ENCODE data around the gene RAB44. TPM values are rescaled to one million over a fixed set of nuclear protein-coding genes. Genes with fewer than 3 reads are reported as not detected.

Gene RAB44
- total RNA-seq, 2 experiments from 2014 or later = not detected

GRCh38 chr6:36683145-36683655 lies 14.4 kb upstream of the RAB44 start:
- POLR2A ChIA-PET = interaction anchor here (0.6 kb wide), 1 partner anchor 87 kb away, joined by 4 read pairs; no protein-coding TSS in a partner anchor
- CTCF ChIA-PET = interaction anchor here (0.6 to 1.6 kb wide), 4 partner anchors 72 to 303 kb away, joined by 3 to 5 read pairs (median 4); no protein-coding TSS in a partner anchor

- CTCF ChIA-PET = interaction anchor here (1.0 to 1.6 kb wide), 4 partner anchors 69 to 82 kb away, joined by 4 to 5 read pairs (median 4); no protein-coding TSS in a partner anchor
- POLR2A ChIA-PET = no interaction called here
Observed at GRCh38 chr6:36683656-36684446, 13.8 kb upstream of the RAB44 start.

GRCh38 chr6:36684447-36684812 lies 13.2 kb upstream of the RAB44 start:
- CTCF ChIA-PET = interaction anchor here (1.0 to 1.6 kb wide), 2 partner anchors 69 to 74 kb away, joined by 4 to 5 read pairs; no protein-coding TSS in a partner anchor
- POLR2A ChIA-PET = no interaction called here

GRCh38 chr6:36685166-36685924 lies 12.3 kb upstream of the RAB44 start:
- CTCF ChIA-PET = interaction anchor here (1.0 kb wide), 1 partner anchor 97 kb away, joined by 3 read pairs; no protein-coding TSS in a partner anchor
- POLR2A ChIA-PET = no interaction called here

- POLR2A ChIA-PET = no interaction called here
- CTCF ChIA-PET = interaction anchor here (0.6 to 1.0 kb wide), 3 partner anchors 27 to 96 kb away, joined by 3 to 5 read pairs (median 3); no protein-coding TSS in a partner anchor
Observed at GRCh38 chr6:36685926-36686667, 11.5 kb upstream of the RAB44 start.

- ChIA-PET CTCF (interaction anchor here (0.6 kb wide), 2 partner anchors 27 to 58 kb away, joined by 3 to 5 read pairs; no protein-coding TSS in a partner anchor), POLR2A (no interaction called here)
Observed at GRCh38 chr6:36686668-36687513, 10.7 kb upstream of the RAB44 start.

- ChIA-PET POLR2A (interaction anchor here (0.6 kb wide), 1 partner anchor 196 kb away, joined by 3 read pairs; no protein-coding TSS in a partner anchor), CTCF (no interaction called here)
Observed at GRCh38 chr6:36688063-36688738, 9.4 kb upstream of the RAB44 start.

GRCh38 chr6:36688739-36689075 lies 8.9 kb upstream of the RAB44 start:
- CTCF ChIA-PET = no interaction called here
- POLR2A ChIA-PET = interaction anchor here (0.6 kb wide), 1 partner anchor 196 kb away, joined by 3 read pairs; no protein-coding TSS in a partner anchor

GRCh38 chr6:36691011-36691410 lies 6.6 kb upstream of the RAB44 start:
- ChIA-PET CTCF (interaction anchor here (1.3 kb wide), 2 partner anchors 76 to 91 kb away, joined by 3 to 5 read pairs; no protein-coding TSS in a partner anchor), POLR2A (no interaction called here)

GRCh38 chr6:36691612-36692011 lies 6.0 kb upstream of the RAB44 start:
- ChIA-PET CTCF (no interaction called here), POLR2A (no interaction called here)

- ChIA-PET POLR2A (no interaction called here), CTCF (interaction anchor here (0.6 to 1.3 kb wide), 4 partner anchors 13 to 312 kb away, joined by 3 to 4 read pairs (median 3); partner anchors contain the start of gene CDKN1A)
Observed at GRCh38 chr6:36692220-36692619, 5.4 kb upstream of the RAB44 start.

GRCh38 chr6:36692861-36693702 lies 4.5 kb upstream of the RAB44 start:
- ChIA-PET CTCF (interaction anchor here (0.6 to 1.3 kb wide), 4 partner anchors 14 to 313 kb away, joined by 3 to 4 read pairs (median 3); partner anchors contain the start of gene CDKN1A), POLR2A (no interaction called here)

GRCh38 chr6:36694616-36695015 lies 3.0 kb upstream of the RAB44 start:
- CTCF ChIA-PET = interaction anchor here (1.2 kb wide), 1 partner anchor 61 kb away, joined by 3 read pairs; no protein-coding TSS in a partner anchor
- POLR2A ChIA-PET = interaction anchor here (0.5 to 1.3 kb wide), 3 partner anchors 17 to 96 kb away, joined by 3 read pairs; partner anchors contain the start of gene CDKN1A

- POLR2A ChIA-PET = interaction anchor here (0.6 to 1.3 kb wide), 4 partner anchors 15 to 116 kb away, joined by 3 to 4 read pairs (median 3); partner anchors contain the start of gene CDKN1A
- CTCF ChIA-PET = interaction anchor here (0.6 to 1.3 kb wide), 3 partner anchors 12 to 60 kb away, joined by 3 read pairs; partner anchors contain the start of gene CDKN1A
Observed at GRCh38 chr6:36695414-36695813, 2.2 kb upstream of the RAB44 start.

GRCh38 chr6:36698196-36698595 lies 570 bp downstream of the RAB44 start:
- CTCF ChIA-PET = interaction anchor here (1.9 kb wide), 1 partner anchor 61 kb away, joined by 8 read pairs; no protein-coding TSS in a partner anchor
- POLR2A ChIA-PET = no interaction called here

- POLR2A ChIA-PET = no interaction called here
- CTCF ChIA-PET = no interaction called here
Observed at GRCh38 chr6:36698871-36699271, 1.2 kb downstream of the RAB44 start.

GRCh38 chr6:36699348-36699747 lies 1.7 kb downstream of the RAB44 start:
- ChIA-PET POLR2A (no interaction called here), CTCF (no interaction called here)
